ENCODE results near the gene FXN. TPM values are rescaled to one million over a fixed set of nuclear protein-coding genes. Genes with fewer than 3 reads are reported as not detected.

FXN gene
- total RNA-seq, 6 experiments from 2014 or later = 12.5 to 30.4 (median 24.7) TPM

DNA sequence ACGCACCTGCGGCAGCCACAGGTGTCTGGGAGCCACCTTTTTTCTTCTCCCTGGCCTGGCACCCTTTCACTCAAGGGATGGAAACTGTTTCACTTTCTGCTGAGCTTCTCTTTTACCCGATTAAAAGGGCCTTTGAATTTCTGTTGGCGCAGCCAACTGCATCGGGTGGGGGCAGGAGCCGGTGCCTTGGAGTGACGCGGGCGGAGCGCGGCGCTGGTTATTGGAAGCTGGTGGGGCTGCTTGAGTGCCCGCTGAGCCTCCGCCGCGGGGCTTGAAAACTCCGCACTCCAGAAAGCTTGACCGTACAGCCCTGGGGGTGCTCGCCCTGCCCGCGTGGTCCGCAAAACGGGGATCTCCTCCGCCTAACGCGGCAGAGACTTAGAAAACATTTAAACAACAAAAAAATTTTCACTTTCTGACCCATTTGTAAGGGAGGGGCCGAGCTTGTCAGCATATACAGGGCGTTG, 86.6 kb downstream of the FXN start:
- Histone ChIP-seq H3K36me3 (no peaks in the 10 kb centered on the region), H3K9me3 (no peaks in the 10 kb centered on the region), H3K27ac (peak overlapping the region; percentile 89 to 97 (median 91)), H3K4me3 (peak overlapping the region; percentile 63 to 87 (median 87)), H3K27me3 (no peaks in the 10 kb centered on the region), H3K4me1 (peaks cover 0 to 14% (median 4%) of the 10 kb centered on the region in 4 donors)
- 2% methylated on average over 16 of the region's 28 CpGs for WGBS (ENCODE audit: insufficient coverage, low coverage, low lambda C conversion rate, missing lambda C conversion rate)
- TF ChIP-seq, protein P1, sequence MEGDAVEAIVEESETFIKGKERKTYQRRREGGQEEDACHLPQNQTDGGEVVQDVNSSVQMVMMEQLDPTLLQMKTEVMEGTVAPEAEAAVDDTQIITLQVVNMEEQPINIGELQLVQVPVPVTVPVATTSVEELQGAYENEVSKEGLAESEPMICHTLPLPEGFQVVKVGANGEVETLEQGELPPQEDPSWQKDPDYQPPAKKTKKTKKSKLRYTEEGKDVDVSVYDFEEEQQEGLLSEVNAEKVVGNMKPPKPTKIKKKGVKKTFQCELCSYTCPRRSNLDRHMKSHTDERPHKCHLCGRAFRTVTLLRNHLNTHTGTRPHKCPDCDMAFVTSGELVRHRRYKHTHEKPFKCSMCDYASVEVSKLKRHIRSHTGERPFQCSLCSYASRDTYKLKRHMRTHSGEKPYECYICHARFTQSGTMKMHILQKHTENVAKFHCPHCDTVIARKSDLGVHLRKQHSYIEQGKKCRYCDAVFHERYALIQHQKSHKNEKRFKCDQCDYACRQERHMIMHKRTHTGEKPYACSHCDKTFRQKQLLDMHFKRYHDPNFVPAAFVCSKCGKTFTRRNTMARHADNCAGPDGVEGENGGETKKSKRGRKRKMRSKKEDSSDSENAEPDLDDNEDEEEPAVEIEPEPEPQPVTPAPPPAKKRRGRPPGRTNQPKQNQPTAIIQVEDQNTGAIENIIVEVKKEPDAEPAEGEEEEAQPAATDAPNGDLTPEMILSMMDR (IDR thresholded peaks at IDR 0.05) = no peak
- no peak for TF ChIP-seq POLR2A (IDR thresholded peaks at IDR 0.05)
- peak; percentile 77 to 82 (median 81) for DNase-seq
- peak; percentile 69 to 81 (median 74) for ATAC-seq
- intact Hi-C loops (cut with DNase I) = loop anchor here in 1 of 2 donors (10.0 kb wide), 1 partner anchor 67 kb away; no protein-coding TSS in a partner anchor

DNA sequence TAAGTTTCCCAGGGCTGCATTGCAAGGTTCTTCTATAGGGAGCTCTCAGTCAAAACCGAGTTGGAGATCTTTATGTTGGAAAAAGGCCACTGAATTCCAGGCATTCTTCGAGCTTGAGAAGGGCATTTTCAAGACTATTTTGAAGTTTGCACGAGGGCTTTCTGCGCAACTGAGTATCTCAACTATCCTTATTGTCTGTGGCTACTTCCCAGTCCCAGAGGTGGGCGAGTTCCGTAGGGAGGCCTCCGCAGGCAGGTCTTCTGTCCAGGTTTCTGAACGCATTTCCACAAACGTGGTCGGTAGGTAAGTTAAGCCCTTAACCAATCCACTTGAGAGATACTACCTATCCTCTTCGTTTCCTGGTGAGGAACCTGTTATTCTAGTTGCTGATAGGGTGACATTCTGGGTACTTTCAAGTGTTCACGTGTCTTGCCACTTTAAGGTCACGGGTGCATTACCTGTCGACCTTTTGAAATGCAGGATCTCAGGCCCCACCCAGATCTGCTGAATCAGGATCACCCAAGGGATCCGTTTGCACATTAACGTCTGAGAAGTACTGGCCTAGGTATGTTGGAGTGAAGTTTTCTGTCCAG, 87.1 kb downstream of the FXN start:
- TF ChIP-seq, protein P1 (IDR thresholded peaks at IDR 0.05) = no peak
- TF ChIP-seq POLR2A (IDR thresholded peaks at IDR 0.05) = no peak
- Histone ChIP-seq H3K9me3 (no peaks in the 10 kb centered on the region), H3K27me3 (no peaks in the 10 kb centered on the region), H3K36me3 (no peaks in the 10 kb centered on the region), H3K4me1 (peaks cover 0 to 14% (median 4%) of the 10 kb centered on the region in 4 donors), H3K4me3 (peak overlapping the region; percentile 63 to 87 (median 87)), H3K27ac (peak overlapping the region; percentile 89 to 97 (median 91))
- ATAC-seq (peak; percentile 14 to 50 (median 31)), DNase-seq (peak in 1 of 3 donors; percentile 60)
- WGBS (ENCODE audit: insufficient coverage, low coverage, low lambda C conversion rate, missing lambda C conversion rate) = 10% methylated on average over 11 of the region's 16 CpGs
- intact Hi-C loops (cut with DNase I) = loop anchor here in 1 of 2 donors (10.0 kb wide), 1 partner anchor 68 kb away; no protein-coding TSS in a partner anchor

DNA sequence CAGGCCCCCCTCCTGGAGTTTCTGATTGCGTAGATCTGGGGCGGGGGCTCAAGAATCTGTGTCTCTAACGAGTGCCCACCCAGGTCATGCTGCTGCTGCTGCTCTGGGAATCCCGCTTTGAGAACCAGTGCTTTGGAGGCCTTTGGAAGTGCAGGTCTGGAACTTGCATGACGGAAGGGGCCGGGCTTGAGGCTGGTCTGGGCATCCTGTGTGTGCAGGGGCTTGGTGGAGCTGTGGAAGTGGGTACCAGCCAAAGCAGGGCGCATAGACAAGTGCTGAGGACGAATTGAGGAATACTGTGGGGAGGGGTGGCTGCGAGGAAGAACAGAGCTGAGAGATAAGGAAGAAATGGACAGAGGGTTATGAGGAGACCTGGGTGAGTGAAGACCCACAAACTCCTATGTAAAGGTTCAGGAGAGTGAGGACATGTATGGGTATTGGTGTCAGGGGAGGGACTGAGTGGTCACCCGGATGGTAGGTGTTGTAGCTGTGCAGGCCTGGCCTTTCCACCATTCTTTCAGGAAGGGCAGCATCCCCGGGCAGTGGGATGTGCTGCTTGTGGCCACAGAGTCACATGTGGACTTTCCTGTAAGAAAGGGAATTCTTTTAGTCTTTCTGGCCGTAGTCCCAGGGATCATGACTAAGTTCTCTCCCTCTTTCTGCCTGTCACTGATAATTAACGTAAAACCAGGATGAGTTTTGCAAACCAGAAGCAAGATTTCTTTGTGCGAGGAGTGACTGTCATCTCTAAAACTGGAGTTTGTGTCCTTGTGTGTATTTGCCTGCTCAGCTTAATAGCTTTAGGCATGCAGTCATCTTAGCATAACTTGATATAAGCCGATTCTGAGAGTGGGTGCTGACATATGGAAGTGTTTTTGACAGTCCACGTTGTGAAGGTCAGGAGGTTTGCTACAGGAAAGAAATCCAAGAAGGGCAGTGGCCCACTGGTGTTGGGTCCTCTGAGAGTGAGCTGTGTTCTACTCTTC, 95.2 kb downstream of the FXN start:
- ATAC-seq (peak; percentile 31 to 74 (median 48)), DNase-seq (no peak)
- WGBS (ENCODE audit: insufficient coverage, low coverage, low lambda C conversion rate, missing lambda C conversion rate) = 75% methylated on average over 12 of the region's 16 CpGs
- peaks cover 0 to 14% (median 4%) of the 10 kb centered on the region in 4 donors for H3K4me1 ChIP-seq
- H3K27ac ChIP-seq = no peak overlapping the region
- intact Hi-C loops (cut with DNase I) = no loop called here
- TF ChIP-seq POLR2A (IDR thresholded peaks at IDR 0.05) = no peak
- TF ChIP-seq, protein P1 (IDR thresholded peaks at IDR 0.05) = no peak
- no peaks in the 10 kb centered on the region for H3K36me3 ChIP-seq
- no peak overlapping the region for H3K4me3 ChIP-seq
- H3K27me3 ChIP-seq = no peaks in the 10 kb centered on the region
- no peaks in the 10 kb centered on the region for H3K9me3 ChIP-seq

DNA sequence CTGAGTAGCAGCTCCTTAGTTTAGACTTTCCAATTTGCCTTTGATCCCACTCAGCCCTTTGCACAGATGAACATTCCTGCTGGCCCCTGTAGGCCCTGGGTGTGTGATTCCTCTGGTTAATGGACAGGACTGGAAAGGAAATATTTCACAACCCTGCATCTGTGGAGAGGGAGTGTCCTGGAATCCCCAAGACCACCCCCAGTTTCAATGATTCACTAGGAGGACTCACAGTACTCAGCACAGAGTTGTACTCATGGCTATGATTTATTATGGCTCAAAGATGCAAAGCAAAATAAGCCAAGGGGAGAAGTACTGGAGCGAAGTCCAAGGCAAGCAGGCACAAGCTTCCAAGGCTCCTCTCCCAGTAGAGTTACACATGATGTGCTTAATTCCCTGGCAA, 96.1 kb downstream of the FXN start:
- no peaks in the 10 kb centered on the region for H3K27me3 ChIP-seq
- H3K4me3 ChIP-seq = no peak overlapping the region
- no peak for DNase-seq
- TF ChIP-seq POLR2A (IDR thresholded peaks at IDR 0.05) = no peak
- TF ChIP-seq, protein P1 (IDR thresholded peaks at IDR 0.05) = no peak
- WGBS (ENCODE audit: insufficient coverage, low coverage, low lambda C conversion rate, missing lambda C conversion rate) = 100% methylated on average over 1 of the region's 1 CpG
- no peaks in the 10 kb centered on the region for H3K36me3 ChIP-seq
- ATAC-seq = peak; percentile 50 to 80 (median 54)
- H3K27ac ChIP-seq = no peak overlapping the region
- H3K9me3 ChIP-seq = no peaks in the 10 kb centered on the region
- H3K4me1 ChIP-seq = peaks cover 0 to 9% (median 4%) of the 10 kb centered on the region in 4 donors
- intact Hi-C loops (cut with DNase I) = no loop called here
